ENCODE data around the gene NTM.

GRCh38 chr11:131713529-131714134, 343.2 kb downstream of the NTM start:
- TF ChIP-seq CTCF (IDR thresholded peaks at IDR 0.05; ENCODE audit: low read depth, low read length) (no peak), EZH2phosphoT487 (IDR thresholded peaks at IDR 0.05; ENCODE audit: low read depth) (no peak)

All from OCI-LY3 (cell line).